HG03354 (cell line): ENCODE data around the gene SPEG.

Source experiments
- ATAC-seq: cut with Tn5 transposase; IDR thresholded peaks from one replicate; pipeline ENCODE4 v1.9.1; 2021; ENCODE audit warnings: mild to moderate bottlenecking; ENCODE audit not compliant: unreplicated experiment, poor library complexity, severe bottlenecking

The SPEG gene

GRCh38 chr2:219440388-219441256 lies 6.0 kb downstream of the SPEG start:
- ATAC-seq: no peak

GRCh38 chr2:219441451-219442255 lies 7.0 kb downstream of the SPEG start:
- no peak for ATAC-seq

- ATAC-seq: no peak
Measured at GRCh38 chr2:219442256-219443015, 7.8 kb downstream of the SPEG start.

- ATAC-seq: no peak
Measured at GRCh38 chr2:219443016-219443696, 8.5 kb downstream of the SPEG start.

- no peak for ATAC-seq
Measured at GRCh38 chr2:219443697-219444023, 9.0 kb downstream of the SPEG start.

GRCh38 chr2:219444566-219445091 lies 10.0 kb downstream of the SPEG start:
- ATAC-seq: no peak

GRCh38 chr2:219445220-219445640 lies 10.6 kb downstream of the SPEG start:
- no peak for ATAC-seq

GRCh38 chr2:219446101-219446504 lies 11.5 kb downstream of the SPEG start:
- no peak for ATAC-seq

GRCh38 chr2:219446689-219447088 lies 12.0 kb downstream of the SPEG start:
- no peak for ATAC-seq

- no peak for ATAC-seq
Measured at GRCh38 chr2:219447242-219448098, 12.8 kb downstream of the SPEG start.

- no peak for ATAC-seq
Measured at GRCh38 chr2:219448099-219448775, 13.6 kb downstream of the SPEG start.

- no peak for ATAC-seq
Measured at GRCh38 chr2:219448776-219449341, 14.2 kb downstream of the SPEG start.

- ATAC-seq: no peak
Measured at GRCh38 chr2:219449609-219450008, 15.0 kb downstream of the SPEG start.

- no peak for ATAC-seq
Measured at GRCh38 chr2:219451661-219452360, 17.2 kb downstream of the SPEG start.

GRCh38 chr2:219452361-219453317 lies 18.0 kb downstream of the SPEG start:
- ATAC-seq: no peak
